ENCODE results near the gene NEU2.
"Not testable (repeated sequence)": the region's sequence is repeated elsewhere in the genome, so short reads cannot be mapped to it uniquely, and the experiment has no call there.

The NEU2 gene

GRCh38 chr2:233011268-233011650 lies 21.2 kb upstream of the NEU2 start:
- no peak for FAIRE-seq

- no peak for FAIRE-seq
Measured at GRCh38 chr2:233011702-233012131, 20.8 kb upstream of the NEU2 start.

GRCh38 chr2:233012301-233012971 lies 20.0 kb upstream of the NEU2 start:
- no peak for FAIRE-seq

- FAIRE-seq, result no peak
Measured at GRCh38 chr2:233013027-233013461, 19.4 kb upstream of the NEU2 start, which contains the start of gene NGEF. Gene NGEF (minus strand): TSS chr2:233013256. CDS start chr2:232974890, 38,366 bp downstream.

- FAIRE-seq, result no peak
Measured at GRCh38 chr2:233013650-233014049, 18.8 kb upstream of the NEU2 start.

DNA sequence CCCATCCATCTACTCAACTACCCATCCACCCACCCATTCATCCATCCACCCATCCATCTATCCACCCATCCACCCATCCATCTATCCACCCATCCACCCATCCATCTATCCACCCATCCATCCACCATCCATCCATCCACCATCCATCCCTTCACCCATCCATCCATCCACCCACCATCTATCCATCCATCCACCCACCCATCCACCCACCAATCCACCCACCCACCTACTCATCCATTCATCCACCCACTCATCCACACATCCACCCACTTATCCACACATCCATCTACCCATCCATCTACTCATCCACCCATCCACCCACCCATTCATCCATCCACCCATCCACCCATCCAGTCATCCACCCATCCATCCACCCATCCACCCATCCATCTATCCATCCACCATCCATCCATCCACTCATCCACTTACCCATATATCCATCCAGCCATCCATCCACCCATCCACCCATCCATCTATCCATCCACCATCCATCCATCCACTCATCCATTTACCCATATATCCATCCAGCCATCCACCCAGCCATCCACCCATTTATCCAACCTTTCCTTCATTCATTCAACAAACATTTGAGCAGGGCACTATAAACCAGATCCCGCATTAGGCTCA lies 17.3 kb upstream of the NEU2 start:
- no peak for FAIRE-seq

DNA sequence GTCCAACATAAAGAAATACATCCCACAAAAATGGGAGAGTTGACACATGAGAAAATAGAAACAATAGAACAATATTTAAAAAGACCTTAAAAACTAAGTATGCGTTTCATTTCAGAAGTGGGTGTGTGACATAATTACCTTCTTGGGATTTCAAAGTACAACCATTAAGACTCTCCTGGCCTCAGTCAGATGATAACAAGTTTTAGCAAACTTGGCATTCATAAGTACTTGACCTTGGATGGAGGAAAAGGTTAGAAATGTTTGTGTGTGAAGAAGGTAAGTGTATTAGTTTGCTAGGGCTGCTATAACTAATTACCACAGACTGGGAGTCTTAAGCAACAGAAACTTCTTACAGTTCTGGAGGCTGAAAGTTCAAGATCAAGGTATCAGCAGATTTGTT lies 14.5 kb upstream of the NEU2 start:
- no peak for FAIRE-seq

- not testable (repeated sequence) for FAIRE-seq
Measured at GRCh38 chr2:233019610-233020009, 12.9 kb upstream of the NEU2 start.

DNA sequence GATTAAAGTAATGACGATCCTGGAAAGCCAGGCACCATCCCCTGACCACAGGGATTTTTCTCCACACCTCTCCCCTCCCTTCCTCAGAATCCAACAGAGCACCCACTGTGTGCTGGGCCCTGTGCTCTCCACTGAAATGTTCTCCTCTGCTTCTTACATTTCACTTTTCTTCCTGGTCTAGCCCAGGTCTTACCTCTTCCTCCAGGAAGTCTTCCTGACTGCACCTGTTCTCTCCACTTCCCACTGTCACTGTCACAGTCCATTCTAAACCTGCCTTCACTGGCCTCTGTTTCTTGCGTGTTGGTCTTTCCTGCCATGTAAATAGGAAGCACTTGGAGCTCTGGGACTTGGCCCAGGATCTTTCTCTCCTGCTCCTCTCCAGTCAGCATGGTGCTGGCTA lies 12.0 kb upstream of the NEU2 start:
- FAIRE-seq, result no peak

- FAIRE-seq, result no peak
Measured at GRCh38 chr2:233021771-233022170, 10.7 kb upstream of the NEU2 start.

- no peak for FAIRE-seq
Measured at GRCh38 chr2:233022561-233022960, 9.9 kb upstream of the NEU2 start.

GRCh38 chr2:233023007-233023760 lies 9.3 kb upstream of the NEU2 start:
- no peak for FAIRE-seq

GRCh38 chr2:233023761-233024410 lies 8.6 kb upstream of the NEU2 start:
- no peak for FAIRE-seq

GRCh38 chr2:233025706-233026105 lies 6.8 kb upstream of the NEU2 start:
- no peak for FAIRE-seq

DNA sequence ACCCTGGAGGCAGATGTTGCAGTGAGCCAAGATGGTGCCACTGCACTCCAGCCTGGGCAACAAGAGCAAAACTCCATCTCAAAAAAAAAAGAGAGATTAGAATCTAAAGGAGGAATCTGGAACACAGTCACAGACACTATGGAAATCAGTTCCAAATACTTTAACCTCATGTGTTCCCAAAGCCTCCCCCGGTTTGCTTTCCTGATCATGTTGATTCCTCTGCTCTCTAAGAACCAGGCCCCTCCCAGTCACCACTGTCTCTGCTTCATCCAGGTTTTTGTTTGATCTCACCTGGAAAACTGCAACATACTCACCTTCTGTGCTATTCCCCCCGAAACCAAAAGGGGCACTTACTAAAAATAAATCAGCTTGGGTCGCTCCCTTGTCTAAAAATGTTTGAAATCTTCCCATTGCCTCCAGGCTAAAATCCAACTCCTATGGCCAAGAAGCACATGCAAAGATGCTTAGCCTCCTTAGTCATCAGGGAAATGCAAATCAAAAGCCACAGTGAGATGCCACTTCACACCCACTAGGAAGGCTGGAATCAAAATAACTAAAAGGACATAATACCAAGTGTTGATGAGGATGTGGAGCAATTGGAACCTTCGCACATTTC lies 6.2 kb upstream of the NEU2 start:
- FAIRE-seq, result no peak

- no peak for FAIRE-seq
Measured at GRCh38 chr2:233029321-233029720, 3.2 kb upstream of the NEU2 start.

- FAIRE-seq, result no peak
Measured at GRCh38 chr2:233031556-233032500, 644 bp upstream of the NEU2 start.

DNA sequence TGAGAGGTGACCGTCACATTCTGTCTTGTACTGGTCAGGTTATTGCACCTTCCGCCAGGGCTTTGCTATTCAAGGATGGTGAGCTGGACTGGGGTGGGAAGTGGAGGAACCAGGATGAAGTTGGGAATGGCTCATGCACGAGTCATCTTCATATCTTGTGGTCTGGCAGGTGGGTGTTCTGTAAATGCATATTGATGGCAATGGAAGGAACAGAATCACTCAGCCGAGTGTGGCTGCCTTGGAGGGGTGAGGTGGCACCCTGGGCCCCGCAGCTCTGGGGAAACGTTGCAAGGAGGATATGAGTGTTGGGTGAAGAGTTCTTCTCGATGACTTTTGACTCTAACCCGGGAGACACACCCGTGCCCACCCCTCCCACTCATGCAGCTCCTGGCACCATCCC lies 1.2 kb downstream of the NEU2 start:
- no peak for FAIRE-seq

- FAIRE-seq, result no peak
Measured at GRCh38 chr2:233034091-233034882, 1.8 kb downstream of the NEU2 start.

GRCh38 chr2:233035426-233036161 lies 3.1 kb downstream of the NEU2 start:
- no peak for FAIRE-seq

All from G401.6 (cell line).